Peyer's patch (tissue), 4 donors: ENCODE measurements around the gene RND2.

Experiments used
- POLR2A ChIP-seq, 2 donors: fragments of 450-650 bp; IDR thresholded peaks; one replicate each; pipeline ENCODE4 v1.5.1; 2017; ENCODE audit warnings: antibody characterized with exemption in 2 of 2, mild to moderate bottlenecking in 2 of 2, moderate library complexity in 2 of 2
- TF ChIP-seq, protein P1 (sequence below), 6 experiments: fragments of 450-650 bp in 4 of 6; fragments of 200-600 bp in 2 of 6; sonication (generic) in 1 of 6; IDR thresholded peaks; one replicate each; pipeline ENCODE4 v1.5.1; 2017 to 2019; ENCODE audit warnings: antibody characterized with exemption in 6 of 6, mild to moderate bottlenecking in 3 of 6, moderate library complexity in 1 of 6

DNA sequence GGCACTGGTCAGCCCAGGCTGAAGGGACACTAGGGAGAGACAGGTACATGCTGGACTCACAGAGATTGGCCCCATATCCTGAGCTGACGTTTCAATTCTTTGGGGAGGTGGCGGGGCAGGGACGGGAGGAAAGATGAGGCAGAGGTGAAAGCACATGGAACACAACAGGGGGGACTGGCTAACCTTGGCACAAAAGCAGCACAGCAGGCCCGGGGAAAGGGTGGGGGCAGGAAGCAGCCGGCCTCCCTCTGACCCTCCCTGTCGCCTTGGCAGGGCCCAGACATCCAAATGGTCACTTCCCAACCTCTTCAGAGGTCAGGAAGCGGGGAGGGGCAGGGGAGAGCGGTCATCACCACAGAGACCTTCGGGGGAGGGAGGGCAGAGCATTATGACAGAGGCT is 9.5 kb upstream of the RND2 start:
- TF ChIP-seq POLR2A (IDR thresholded peaks at IDR 0.05): no peak
- TF ChIP-seq, protein P1, sequence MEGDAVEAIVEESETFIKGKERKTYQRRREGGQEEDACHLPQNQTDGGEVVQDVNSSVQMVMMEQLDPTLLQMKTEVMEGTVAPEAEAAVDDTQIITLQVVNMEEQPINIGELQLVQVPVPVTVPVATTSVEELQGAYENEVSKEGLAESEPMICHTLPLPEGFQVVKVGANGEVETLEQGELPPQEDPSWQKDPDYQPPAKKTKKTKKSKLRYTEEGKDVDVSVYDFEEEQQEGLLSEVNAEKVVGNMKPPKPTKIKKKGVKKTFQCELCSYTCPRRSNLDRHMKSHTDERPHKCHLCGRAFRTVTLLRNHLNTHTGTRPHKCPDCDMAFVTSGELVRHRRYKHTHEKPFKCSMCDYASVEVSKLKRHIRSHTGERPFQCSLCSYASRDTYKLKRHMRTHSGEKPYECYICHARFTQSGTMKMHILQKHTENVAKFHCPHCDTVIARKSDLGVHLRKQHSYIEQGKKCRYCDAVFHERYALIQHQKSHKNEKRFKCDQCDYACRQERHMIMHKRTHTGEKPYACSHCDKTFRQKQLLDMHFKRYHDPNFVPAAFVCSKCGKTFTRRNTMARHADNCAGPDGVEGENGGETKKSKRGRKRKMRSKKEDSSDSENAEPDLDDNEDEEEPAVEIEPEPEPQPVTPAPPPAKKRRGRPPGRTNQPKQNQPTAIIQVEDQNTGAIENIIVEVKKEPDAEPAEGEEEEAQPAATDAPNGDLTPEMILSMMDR (IDR thresholded peaks at IDR 0.05): no peak
